GM12865 (cell line): ENCODE data around the gene ATP10B.

ENCODE experiments used
- DNase-seq: peaks from one replicate; pipeline ENCODE4 v3.0.0; 2010; ENCODE audit warnings: low read depth
- H3K4me3 ChIP-seq: 2 replicates; pipeline ENCODE4 v1.5.1; 2011; ENCODE audit warnings: mild to moderate bottlenecking, low read depth, low read length, control low read depth
- CTCF ChIP-seq: IDR thresholded peaks from 2 replicates; pipeline ENCODE4 v1.5.1; 2011; ENCODE audit warnings: low read length, control low read depth, low read depth, inconsistent platforms; ENCODE audit not compliant: insufficient read depth; ENCODE audit errors: missing control alignments

ATP10B gene

GRCh38 chr5:160567031-160567705, 284.8 kb downstream of the ATP10B start:
- H3K4me3 ChIP-seq, result no peak overlapping the region
- no peak for TF ChIP-seq CTCF
- no peak for DNase-seq

GRCh38 chr5:160565376-160565775, 286.6 kb downstream of the ATP10B start:
- TF ChIP-seq CTCF, result no peak
- no peak for DNase-seq
- H3K4me3 ChIP-seq, result no peak overlapping the region

- no peak overlapping the region for H3K4me3 ChIP-seq
- DNase-seq, result no peak
- no peak for TF ChIP-seq CTCF
Measured at GRCh38 chr5:160556846-160557245, 295.2 kb downstream of the ATP10B start.

GRCh38 chr5:160555971-160556631, 295.9 kb downstream of the ATP10B start:
- TF ChIP-seq CTCF, result no peak
- no peak for DNase-seq
- no peak overlapping the region for H3K4me3 ChIP-seq

GRCh38 chr5:160555581-160555970, 296.4 kb downstream of the ATP10B start:
- no peak for DNase-seq
- no peak overlapping the region for H3K4me3 ChIP-seq
- no peak for TF ChIP-seq CTCF

GRCh38 chr5:160550075-160550474, 301.9 kb downstream of the ATP10B start:
- DNase-seq, result no peak

More at GRCh38 chr5:160550075-160550474, 301.9 kb downstream of the ATP10B start:
- H3K4me3 ChIP-seq, result no peak overlapping the region
- TF ChIP-seq CTCF, result no peak
